IMR-90 (cell line): ENCODE measurements around the gene RFPL3. TPM values are rescaled to one million over a fixed set of nuclear protein-coding genes. Genes with fewer than 3 reads are reported as not detected.

Experiments used
- ATAC-seq: fragments of 200-7000 bp; cut with Tn5 transposase; 2 replicates; pipeline ENCODE4 v1.9.1; 2020; ENCODE audit warnings: low read depth, mild to moderate bottlenecking, moderate library complexity
- BruUV-seq: library from RNA; stranded (reverse); fragments of 400-500 nt; replicated peaks from 2 replicates; lab custom pipeline; 2021; lab: Mats Ljungman, UMichigan
- CTCF ChIA-PET: fragments of 300-600 bp; formaldehyde crosslinking; extraction: SDS; loops from one replicate; lab custom pipeline; 2021; ENCODE audit warnings: antibody characterized with exemption; lab: Yijun Ruan, JAX
- POLR2A ChIA-PET: fragments of 300-600 bp; sonication (Branson Sonifier 250); formaldehyde crosslinking; loops from one replicate; lab custom pipeline; 2022; ENCODE audit warnings: antibody characterized with exemption; ENCODE audit not compliant: unreplicated experiment; lab: Charles Lee
- DNase-seq: peaks from one replicate; pipeline ENCODE4 v3.0.0; 2013
- H2AFZ ChIP-seq: replicated peaks from 2 replicates; pipeline ENCODE3; 2013; ENCODE audit warnings: low read length, mild to moderate bottlenecking; ENCODE audit not compliant: poor library complexity
- H2AK5ac ChIP-seq: 2 replicates; pipeline ENCODE4 v1.6.1; 2013; ENCODE audit warnings: low read depth, low read length, inconsistent platforms
- H2AK9ac ChIP-seq: replicated peaks from 2 replicates; pipeline ENCODE3; 2013; ENCODE audit warnings: mild to moderate bottlenecking, low read depth, low read length, moderate library complexity; ENCODE audit not compliant: poor library complexity
- H2BK120ac ChIP-seq: 2 replicates; pipeline ENCODE4 v1.6.1; 2013; ENCODE audit warnings: low read depth, low read length, inconsistent platforms
- H2BK15ac ChIP-seq: 3 replicates; pipeline ENCODE4 v1.6.1; 2013; ENCODE audit warnings: low read depth, low read length, inconsistent platforms
- H2BK20ac ChIP-seq: 2 replicates; pipeline ENCODE4 v1.6.1; 2013; ENCODE audit warnings: low read depth, mild to moderate bottlenecking, inconsistent platforms, low read length, moderate library complexity
- H2BK5ac ChIP-seq: 2 replicates; pipeline ENCODE4 v1.6.1; 2013; ENCODE audit warnings: mild to moderate bottlenecking, low read depth, low read length, inconsistent platforms; ENCODE audit not compliant: poor library complexity, severe bottlenecking
- H3K14ac ChIP-seq: replicated peaks from 2 replicates; pipeline ENCODE4 v1.6.1; 2013; ENCODE audit warnings: low read depth, low read length, inconsistent platforms
- H3K18ac ChIP-seq: 2 replicates; pipeline ENCODE4 v1.6.1; 2013; ENCODE audit warnings: low read depth, low read length, control low read depth
- H3K23ac ChIP-seq: 2 replicates; pipeline ENCODE4 v1.6.1; 2013; ENCODE audit warnings: low read depth, low read length, inconsistent platforms
- H3K27ac ChIP-seq: 2 replicates; pipeline ENCODE4 v1.5.1; 2013; ENCODE audit warnings: mild to moderate bottlenecking, control low read depth, low read length; ENCODE audit not compliant: insufficient read depth
- H3K27me3 ChIP-seq: 2 replicates; pipeline ENCODE4 v1.6.1; 2013; ENCODE audit warnings: low read length; ENCODE audit not compliant: control insufficient read depth, insufficient read depth
- H3K36me3 ChIP-seq: 2 replicates; pipeline ENCODE4 v1.6.1; 2013; ENCODE audit warnings: low read length, mixed read lengths; ENCODE audit not compliant: control insufficient read depth, insufficient read depth
- H3K4ac ChIP-seq: 2 replicates; pipeline ENCODE4 v1.6.1; 2013; ENCODE audit warnings: low read depth, low read length, inconsistent platforms
- H3K4me1 ChIP-seq: 2 replicates; pipeline ENCODE4 v1.6.1; 2013; ENCODE audit warnings: low read length, mixed read lengths; ENCODE audit not compliant: control insufficient read depth, insufficient read depth
- H3K4me2 ChIP-seq: 2 replicates; pipeline ENCODE4 v1.6.1; 2013; ENCODE audit warnings: low read depth, mild to moderate bottlenecking, control low read depth, low read length, moderate library complexity
- H3K4me3 ChIP-seq: 2 replicates; pipeline ENCODE4 v1.5.1; 2013; ENCODE audit warnings: low read depth, mild to moderate bottlenecking, control low read depth, low read length, moderate library complexity; ENCODE audit not compliant: insufficient read depth
- H3K56ac ChIP-seq: 2 replicates; pipeline ENCODE4 v1.6.1; 2013; ENCODE audit warnings: low read length, inconsistent platforms; ENCODE audit not compliant: insufficient read depth; ENCODE audit errors: extremely low read depth
- H3K79me1 ChIP-seq, 2 experiments: 2 replicates each; pipeline ENCODE4 v1.6.1; 2013; ENCODE audit warnings: low read length in 2 of 2, inconsistent platforms in 1 of 2, low read depth in 1 of 2
- H3K9ac ChIP-seq: 2 replicates; pipeline ENCODE4 v1.6.1; 2013; ENCODE audit warnings: low read depth, low read length, control low read depth
- H3K9me1 ChIP-seq: 2 replicates; pipeline ENCODE4 v1.6.1; 2013; ENCODE audit warnings: low read length, inconsistent platforms; ENCODE audit not compliant: insufficient read depth
- H3K9me3 ChIP-seq: 2 replicates; pipeline ENCODE4 v1.6.1; 2013; ENCODE audit warnings: low read length; ENCODE audit not compliant: control insufficient read depth, insufficient read depth
- H4K20me1 ChIP-seq: 2 replicates; pipeline ENCODE4 v1.6.1; 2013; ENCODE audit warnings: low read length, inconsistent platforms; ENCODE audit not compliant: insufficient read depth
- H4K5ac ChIP-seq: 2 replicates; pipeline ENCODE4 v1.6.1; 2013; ENCODE audit warnings: mild to moderate bottlenecking, low read depth, low read length, control low read depth
- H4K8ac ChIP-seq, 2 experiments: 2 replicates each; pipeline ENCODE4 v1.6.1; 2013; ENCODE audit warnings: low read depth in 2 of 2, low read length in 2 of 2, control low read depth in 1 of 2, inconsistent platforms in 1 of 2
- H4K91ac ChIP-seq: 2 replicates; pipeline ENCODE4 v1.6.1; 2013; ENCODE audit warnings: low read depth, low read length, inconsistent platforms; ENCODE audit not compliant: insufficient read depth
- CEBPB ChIP-seq: IDR thresholded peaks from 2 replicates; pipeline ENCODE4 v1.6.1; 2012; ENCODE audit warnings: low read depth, low read length, improper control_type of control experiment
- FOS ChIP-seq: fragments of 150-350 bp; IDR thresholded peaks from 2 replicates; pipeline ENCODE4 v1.6.1; 2016; ENCODE audit warnings: low read depth, low read length
- POLR2A ChIP-seq: IDR thresholded peaks from 2 replicates; pipeline ENCODE4 v1.6.1; 2012; ENCODE audit warnings: mild to moderate bottlenecking, low read depth, low read length
- RAD21 ChIP-seq: IDR thresholded peaks from 2 replicates; pipeline ENCODE4 v1.6.1; 2012; ENCODE audit warnings: low read length, improper control_type of control experiment
- RCOR1 ChIP-seq: IDR thresholded peaks from 2 replicates; pipeline ENCODE4 v1.6.1; 2012; ENCODE audit warnings: mild to moderate bottlenecking, low read length, improper control_type of control experiment; ENCODE audit not compliant: insufficient replicate concordance
- RFX5 ChIP-seq: IDR thresholded peaks from 2 replicates; pipeline ENCODE4 v1.8.0; 2012; ENCODE audit warnings: low read depth, mild to moderate bottlenecking, low read length, moderate library complexity
- WGBS, 2 experiments: methylation state at CpG; one replicate each; pipeline versions ENCODE4 v1.1.5 to v1.1.7; 2013; ENCODE audit warnings: missing lambda C conversion rate in 2 of 2; ENCODE audit not compliant: insufficient read length in 1 of 2; ENCODE audit errors: extremely low coverage in 2 of 2; 5-methylcytosine and 5-hydroxymethylcytosine counted together
- dilution Hi-C: fragments of 300-500 bp; cut with HindIII; formaldehyde crosslinking; loops from one replicate; pipeline ENCODE4 v1.14.3; 2018; ENCODE audit warnings: low sequenced_read_pairs; ENCODE audit not compliant: unreplicated experiment
- in situ Hi-C: fragments of 300-500 bp; cut with MboI; formaldehyde crosslinking; loops from 3 replicates; pipeline ENCODE4 v1.14.3; 2019; ENCODE audit warnings: low sequenced_read_pairs, inconsistent platforms, mixed read lengths
- intact Hi-C: fragments of 100-400 bp; cut with micrococcal nuclease; formaldehyde crosslinking; loops from 2 replicates; pipeline ENCODE4 v1.10.0; 2022
- polyA plus RNA-seq, 3 experiments: library from polyadenylated mRNA; depleted of rRNA; stranded (reverse); fragments of >200 nt; gene quantifications; 2 replicates each; pipeline ENCODE4 v1.2.3, GENCODE V29; 2012; ENCODE audit warnings: low replicate concordance in 1 of 3
- total RNA-seq: library from RNA; depleted of rRNA; stranded (reverse); fragments of >200 nt; gene quantifications from 2 replicates; pipeline ENCODE4 v1.2.3, GENCODE V29; 2012
- TF ChIP-seq, protein P1 (sequence below): fragments of 150-350 bp; IDR thresholded peaks from 2 replicates; pipeline ENCODE4 v1.6.1; 2017; ENCODE audit warnings: mild to moderate bottlenecking, antibody characterized with exemption, low read length, low read depth

Gene RFPL3
- total and polyA plus RNA-seq, 2 of the 4 experiments (the other 2 are of a cell fraction), result not detected

DNA sequence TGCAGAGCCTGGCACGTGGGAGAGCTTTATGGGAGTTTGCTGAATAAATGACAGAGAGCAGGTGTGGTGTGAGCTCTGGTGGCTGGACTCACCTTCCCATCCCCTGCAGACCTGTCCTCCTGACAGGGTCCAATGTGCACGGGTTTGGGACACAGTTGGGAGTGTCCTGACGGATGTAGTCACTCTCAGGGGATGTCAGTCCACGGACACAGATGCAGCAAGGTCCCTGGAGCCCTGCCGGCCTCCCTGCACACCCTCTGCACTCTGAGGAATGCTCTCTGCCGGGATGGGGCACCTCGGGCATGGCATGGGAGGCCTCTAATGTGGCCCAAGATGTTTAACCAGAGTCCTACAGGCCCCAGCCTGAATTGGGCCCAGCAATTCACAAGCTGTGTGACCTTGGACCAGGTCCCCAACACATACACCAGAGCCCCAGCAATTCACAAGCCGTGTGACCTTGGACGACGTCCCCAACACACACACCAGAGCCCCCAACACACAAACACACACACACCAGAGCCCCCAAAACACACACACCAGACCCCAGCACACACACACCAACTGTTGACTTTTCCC, 30.0 kb upstream of the RFPL3 start:
- CTCF ChIA-PET, result no interaction called here
- Histone ChIP-seq H3K4me3 (no peak overlapping the region), H3K14ac (no peak overlapping the region), H4K20me1 (no peaks in the 10 kb centered on the region), H3K27me3 (no peaks in the 10 kb centered on the region), H4K5ac (no peak overlapping the region), H4K91ac (no peak overlapping the region), H3K36me3 (no peaks in the 10 kb centered on the region), H4K8ac (no peak overlapping the region), H3K4me2 (no peak overlapping the region), H3K9ac (no peak overlapping the region), H3K27ac (no peak overlapping the region), H2BK20ac (no peak overlapping the region), H3K9me1 (no peaks in the 10 kb centered on the region), H2BK120ac (no peak overlapping the region), H3K4me1 (no peaks in the 10 kb centered on the region), H2AK5ac (no peak overlapping the region), H2AK9ac (no peak overlapping the region), H3K56ac (no peak overlapping the region), H2BK5ac (no peak overlapping the region), H3K23ac (no peak overlapping the region), H3K79me1 (no peaks in the 10 kb centered on the region), H2AFZ (no peak overlapping the region), H3K9me3 (no peaks in the 10 kb centered on the region), H2BK15ac (no peak overlapping the region), H3K4ac (no peak overlapping the region), H3K18ac (no peak overlapping the region)
- WGBS, 2 experiments, result 17% methylated on average over 2 of the region's 10 CpGs; no CpG with 5 or more reads in 1 of the 2 experiments
- POLR2A ChIA-PET, result no interaction called here
- no peak for ATAC-seq
- dilution Hi-C loops (no loop called here), intact Hi-C loops (no loop called here), in situ Hi-C loops (no loop called here)
- no TSS peak for BruUV-seq
- no peak for DNase-seq
- TF ChIP-seq CEBPB (no peak), POLR2A (no peak), RCOR1 (no peak), FOS (no peak), RFX5 (no peak), RAD21 (no peak)
- TF ChIP-seq, protein P1, sequence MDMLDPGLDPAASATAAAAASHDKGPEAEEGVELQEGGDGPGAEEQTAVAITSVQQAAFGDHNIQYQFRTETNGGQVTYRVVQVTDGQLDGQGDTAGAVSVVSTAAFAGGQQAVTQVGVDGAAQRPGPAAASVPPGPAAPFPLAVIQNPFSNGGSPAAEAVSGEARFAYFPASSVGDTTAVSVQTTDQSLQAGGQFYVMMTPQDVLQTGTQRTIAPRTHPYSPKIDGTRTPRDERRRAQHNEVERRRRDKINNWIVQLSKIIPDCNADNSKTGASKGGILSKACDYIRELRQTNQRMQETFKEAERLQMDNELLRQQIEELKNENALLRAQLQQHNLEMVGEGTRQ, result no peak
